Measurements from ENCODE around the gene CDK5RAP1. TPM values are rescaled to one million over a fixed set of nuclear protein-coding genes. Genes with fewer than 3 reads are reported as not detected.
"Not testable (repeated sequence)": the region's sequence is repeated elsewhere in the genome, so short reads cannot be mapped to it uniquely, and the experiment has no call there.

CDK5RAP1 gene
- total RNA-seq, 1 experiment from 2014 or later = 39.8 TPM

- no peak for DNase-seq
- Histone ChIP-seq H3K9me3 (replicated peaks) (no peaks in the 10 kb centered on the region), H3K36me3 (peaks cover 5% of the 10 kb centered on the region; the same call in 1 of the 2 replicates), H3K27me3 (no peaks in the 10 kb centered on the region), H3K27ac (no peak overlapping the region), H3K4me1 (no peaks in the 10 kb centered on the region), H3K4me3 (no peak overlapping the region)
Observed at GRCh38 chr20:33408313-33408712, 7.0 kb upstream of the CDK5RAP1 start.

GRCh38 chr20:33407796-33408195 is 6.5 kb upstream of the CDK5RAP1 start:
- Histone ChIP-seq H3K36me3 (peaks cover 5% of the 10 kb centered on the region; the same call in 1 of the 2 replicates), H3K4me3 (no peak overlapping the region)

GRCh38 chr20:33407251-33407650 is 5.9 kb upstream of the CDK5RAP1 start:
- no peak overlapping the region for H3K4me3 ChIP-seq
- no peak for DNase-seq
- no peaks in the 10 kb centered on the region for H3K9me3 ChIP-seq (replicated peaks)
- no peaks in the 10 kb centered on the region for H3K4me1 ChIP-seq
- no peaks in the 10 kb centered on the region for H3K27me3 ChIP-seq
- peaks cover 5% of the 10 kb centered on the region; the same call in 1 of the 2 replicates for H3K36me3 ChIP-seq
- no peak overlapping the region for H3K27ac ChIP-seq

More at GRCh38 chr20:33407796-33408195, 6.5 kb upstream of the CDK5RAP1 start:
- Histone ChIP-seq H3K4me1 (no peaks in the 10 kb centered on the region), H3K27me3 (no peaks in the 10 kb centered on the region), H3K27ac (no peak overlapping the region), H3K9me3 (replicated peaks) (no peaks in the 10 kb centered on the region)
- no peak for DNase-seq

GRCh38 chr20:33404281-33404680 is 3.0 kb upstream of the CDK5RAP1 start:
- H3K27me3 ChIP-seq = no peaks in the 10 kb centered on the region
- H3K4me1 ChIP-seq = no peaks in the 10 kb centered on the region
- no peak overlapping the region for H3K27ac ChIP-seq
- H3K9me3 ChIP-seq (replicated peaks) = no peaks in the 10 kb centered on the region
- DNase-seq = no peak
- H3K4me3 ChIP-seq = no peak overlapping the region
- H3K36me3 ChIP-seq = 0 out of 2 replicates have a peak, but pooled peaks cover 5% of the 10 kb centered on the region

- DNase-seq = peak; percentile 36 to 57
Observed at GRCh38 chr20:33401921-33402369, 626 bp upstream of the CDK5RAP1 start.

GRCh38 chr20:33400812-33401183 is 521 bp downstream of the CDK5RAP1 start:
- Histone ChIP-seq H3K27ac (peak overlapping the region; percentile 23; the same call in 1 of the 2 replicates), H3K27me3 (no peaks in the 10 kb centered on the region), H3K4me1 (no peaks in the 10 kb centered on the region), H3K4me3 (peak overlapping the region; percentile 91), H3K9me3 (replicated peaks) (no peaks in the 10 kb centered on the region), H3K36me3 (peaks cover 5% of the 10 kb centered on the region)
- DNase-seq = peak in 1 of 2 experiments; percentile 29

More at GRCh38 chr20:33401921-33402369, 626 bp upstream of the CDK5RAP1 start:
- peak overlapping the region; percentile 91 for H3K4me3 ChIP-seq
- no peaks in the 10 kb centered on the region for H3K36me3 ChIP-seq
- no peaks in the 10 kb centered on the region for H3K4me1 ChIP-seq
- no peaks in the 10 kb centered on the region for H3K9me3 ChIP-seq (replicated peaks)
- H3K27ac ChIP-seq = peak overlapping the region; percentile 23; the same call in 1 of the 2 replicates
- H3K27me3 ChIP-seq = no peaks in the 10 kb centered on the region

GRCh38 chr20:33399924-33400323 is 1.4 kb downstream of the CDK5RAP1 start:
- H3K9me3 ChIP-seq (replicated peaks) = no peaks in the 10 kb centered on the region
- H3K36me3 ChIP-seq = peaks cover 5% of the 10 kb centered on the region
- DNase-seq = no peak
- no peak overlapping the region for H3K27ac ChIP-seq
- H3K4me3 ChIP-seq = no peak overlapping the region
- H3K27me3 ChIP-seq = no peaks in the 10 kb centered on the region
- H3K4me1 ChIP-seq = no peaks in the 10 kb centered on the region

GRCh38 chr20:33394718-33395117 is 6.6 kb downstream of the CDK5RAP1 start:
- no peaks in the 10 kb centered on the region for H3K9me3 ChIP-seq (replicated peaks)
- H3K4me1 ChIP-seq = no peaks in the 10 kb centered on the region
- H3K36me3 ChIP-seq = peaks cover 41% of the 10 kb centered on the region
- no peak overlapping the region for H3K4me3 ChIP-seq
- no peaks in the 10 kb centered on the region for H3K27me3 ChIP-seq
- no peak overlapping the region for H3K27ac ChIP-seq
- no peak for DNase-seq

- Histone ChIP-seq H3K27ac (no peak overlapping the region), H3K4me1 (no peaks in the 10 kb centered on the region), H3K4me3 (no peak overlapping the region), H3K9me3 (replicated peaks) (no peaks in the 10 kb centered on the region), H3K27me3 (no peaks in the 10 kb centered on the region), H3K36me3 (peaks cover 42% of the 10 kb centered on the region)
- no peak for DNase-seq
Observed at GRCh38 chr20:33393609-33394008, 7.7 kb downstream of the CDK5RAP1 start.

- no peaks in the 10 kb centered on the region for H3K9me3 ChIP-seq (replicated peaks)
- peaks cover 46% of the 10 kb centered on the region for H3K36me3 ChIP-seq
- no peak overlapping the region for H3K4me3 ChIP-seq
- DNase-seq = no peak
- H3K27me3 ChIP-seq = no peaks in the 10 kb centered on the region
- H3K27ac ChIP-seq = no peak overlapping the region
- no peaks in the 10 kb centered on the region for H3K4me1 ChIP-seq
Observed at GRCh38 chr20:33391722-33392415, 9.4 kb downstream of the CDK5RAP1 start.

GRCh38 chr20:33389326-33389725 is 12.0 kb downstream of the CDK5RAP1 start:
- H3K4me1 ChIP-seq; H3K27ac ChIP-seq; H3K27me3 ChIP-seq; H3K4me3 ChIP-seq; DNase-seq; H3K9me3 ChIP-seq (replicated peaks): not testable (repeated sequence)
- peaks cover 59% of the 10 kb centered on the region for H3K36me3 ChIP-seq

GRCh38 chr20:33388268-33388667 is 13.1 kb downstream of the CDK5RAP1 start:
- Histone ChIP-seq H3K27me3 (no peaks in the 10 kb centered on the region), H3K4me1 (no peaks in the 10 kb centered on the region), H3K27ac (no peak overlapping the region), H3K9me3 (replicated peaks) (no peaks in the 10 kb centered on the region), H3K36me3 (peaks cover 60% of the 10 kb centered on the region), H3K4me3 (no peak overlapping the region)
- no peak for DNase-seq

- Histone ChIP-seq H3K4me3 (no peak overlapping the region), H3K4me1 (no peaks in the 10 kb centered on the region), H3K27ac (no peak overlapping the region), H3K36me3 (peaks cover 63% of the 10 kb centered on the region), H3K27me3 (no peaks in the 10 kb centered on the region), H3K9me3 (replicated peaks) (no peaks in the 10 kb centered on the region)
- DNase-seq = no peak
Observed at GRCh38 chr20:33387177-33387576, 14.1 kb downstream of the CDK5RAP1 start.

- DNase-seq = no peak
- Histone ChIP-seq H3K4me3 (no peak overlapping the region), H3K36me3 (peaks cover 63% of the 10 kb centered on the region), H3K4me1 (no peaks in the 10 kb centered on the region), H3K9me3 (replicated peaks) (no peaks in the 10 kb centered on the region), H3K27me3 (no peaks in the 10 kb centered on the region), H3K27ac (no peak overlapping the region)
Observed at GRCh38 chr20:33386673-33387072, 14.6 kb downstream of the CDK5RAP1 start.

- H3K36me3 ChIP-seq = peaks cover 56% of the 10 kb centered on the region
- no peaks in the 10 kb centered on the region for H3K27me3 ChIP-seq
- H3K27ac ChIP-seq = no peak overlapping the region
- no peak overlapping the region for H3K4me3 ChIP-seq
- no peak for DNase-seq
- no peaks in the 10 kb centered on the region for H3K4me1 ChIP-seq
- H3K9me3 ChIP-seq (replicated peaks) = no peaks in the 10 kb centered on the region
Observed at GRCh38 chr20:33377366-33377765, 24.0 kb downstream of the CDK5RAP1 start.
